Activated CD8-positive, alpha-beta memory T cell treated with anti-CD3 and anti-CD28 coated beads, Interleukin-2, amount 10 ng/mL, durations not matched to agents 7 days and 5 days (primary cell): ENCODE results near the gene IFNLR1. TPM values are rescaled to one million over a fixed set of nuclear protein-coding genes. Genes with fewer than 3 reads are reported as not detected.

Experiments
- ATAC-seq: fragments of 150-1000 bp; cut with Tn5 transposase; one replicate; pipeline ENCODE4 v1.10.0; 2021; ENCODE audit warnings: moderate library complexity
- CTCF ChIA-PET: fragments of 350-600 bp; sonication (Branson Sonifier 250); formaldehyde crosslinking; loops from one replicate; lab custom pipeline; 2021; ENCODE audit warnings: antibody characterized with exemption; lab: Charles Lee
- DNase-seq: peaks from one replicate; pipeline ENCODE4 v3.0.0-alpha.2; 2020
- H3K27ac Mint-ChIP-seq: one replicate; pipeline ENCODE4 v1.8.0; 2021; ENCODE audit warnings: mild to moderate bottlenecking, mixed read lengths
- H3K27me3 Mint-ChIP-seq: one replicate; pipeline ENCODE4 v1.8.0; 2021; ENCODE audit warnings: mixed read lengths
- H3K36me3 Mint-ChIP-seq: one replicate; pipeline ENCODE4 v1.8.0; 2021; ENCODE audit warnings: mild to moderate bottlenecking, mixed read lengths
- H3K4me1 Mint-ChIP-seq: one replicate; pipeline ENCODE4 v1.8.0; 2021; ENCODE audit warnings: mixed read lengths
- H3K4me3 Mint-ChIP-seq: one replicate; pipeline ENCODE4 v1.8.0; 2021; ENCODE audit warnings: mild to moderate bottlenecking, moderate library complexity, mixed read lengths
- H3K9me3 Mint-ChIP-seq: one replicate; pipeline ENCODE4 v1.8.0; 2022; ENCODE audit warnings: low read depth, mixed read lengths
- total RNA-seq, 2 experiments: library from RNA; stranded (reverse); gene quantifications; one replicate each; pipeline ENCODE4 v1.2.3, GENCODE V29; 2021

The IFNLR1 gene
- total RNA-seq, 2 experiments from 2014 or later, result 6.8 to 6.9 TPM

GRCh38 chr1:24168245-24168644, 18.8 kb downstream of the IFNLR1 start:
- CTCF ChIA-PET, result interaction anchor here (1.7 to 3.5 kb wide), 3 partner anchors 18 to 226 kb away, joined by 4 to 12 read pairs (median 5); no protein-coding TSS in a partner anchor
- Mint-ChIP-seq H3K4me1 (no peaks in the 10 kb centered on the region), H3K27me3 (no peaks in the 10 kb centered on the region), H3K4me3 (no peak overlapping the region), H3K9me3 (no peaks in the 10 kb centered on the region), H3K27ac (no peak overlapping the region), H3K36me3 (peaks cover 12% of the 10 kb centered on the region)
- DNase-seq (no peak), ATAC-seq (no peak)

GRCh38 chr1:24167008-24167407, 20.1 kb downstream of the IFNLR1 start:
- H3K27me3 Mint-ChIP-seq, result no peaks in the 10 kb centered on the region
- no peak for DNase-seq
- H3K4me3 Mint-ChIP-seq, result no peak overlapping the region
- H3K4me1 Mint-ChIP-seq, result no peaks in the 10 kb centered on the region
- CTCF ChIA-PET, result interaction anchor here (3.5 kb wide), 1 partner anchor 17 kb away, joined by 12 read pairs; no protein-coding TSS in a partner anchor
- H3K27ac Mint-ChIP-seq, result no peak overlapping the region
- H3K9me3 Mint-ChIP-seq, result no peaks in the 10 kb centered on the region
- no peak for ATAC-seq
- H3K36me3 Mint-ChIP-seq, result peaks cover 10% of the 10 kb centered on the region

GRCh38 chr1:24165500-24165899, 21.6 kb downstream of the IFNLR1 start:
- peaks cover 10% of the 10 kb centered on the region for H3K36me3 Mint-ChIP-seq
- DNase-seq (no peak), ATAC-seq (no peak)
- H3K4me1 Mint-ChIP-seq, result no peaks in the 10 kb centered on the region
- H3K9me3 Mint-ChIP-seq, result no peaks in the 10 kb centered on the region
- no peak overlapping the region for H3K27ac Mint-ChIP-seq
- H3K27me3 Mint-ChIP-seq, result no peaks in the 10 kb centered on the region
- CTCF ChIA-PET, result interaction anchor here (1.0 to 1.4 kb wide), 2 partner anchors 11 to 15 kb away, joined by 3 to 4 read pairs; no protein-coding TSS in a partner anchor
- no peak overlapping the region for H3K4me3 Mint-ChIP-seq

- Mint-ChIP-seq H3K27ac (no peak overlapping the region), H3K4me1 (no peaks in the 10 kb centered on the region), H3K9me3 (no peaks in the 10 kb centered on the region), H3K4me3 (no peak overlapping the region), H3K36me3 (peaks cover 10% of the 10 kb centered on the region), H3K27me3 (no peaks in the 10 kb centered on the region)
- CTCF ChIA-PET, result interaction anchor here (0.7 to 1.4 kb wide), 2 partner anchors 9 to 423 kb away, joined by 3 read pairs; no protein-coding TSS in a partner anchor
- ATAC-seq (no peak), DNase-seq (no peak)
Measured at GRCh38 chr1:24164004-24164403, 23.1 kb downstream of the IFNLR1 start.

- Mint-ChIP-seq H3K27ac (no peak overlapping the region), H3K9me3 (no peaks in the 10 kb centered on the region), H3K4me3 (no peak overlapping the region), H3K36me3 (peaks cover 10% of the 10 kb centered on the region), H3K27me3 (no peaks in the 10 kb centered on the region), H3K4me1 (no peaks in the 10 kb centered on the region)
- no peak for DNase-seq
- ATAC-seq, result no peak
- CTCF ChIA-PET, result interaction anchor here (1.8 kb wide), 1 partner anchor 38 kb away, joined by 5 read pairs; no protein-coding TSS in a partner anchor
Measured at GRCh38 chr1:24162201-24162600, 24.9 kb downstream of the IFNLR1 start.

- Mint-ChIP-seq H3K27ac (no peak overlapping the region), H3K4me1 (no peaks in the 10 kb centered on the region), H3K4me3 (no peak overlapping the region), H3K9me3 (no peaks in the 10 kb centered on the region), H3K27me3 (no peaks in the 10 kb centered on the region), H3K36me3 (peaks cover 10% of the 10 kb centered on the region)
- CTCF ChIA-PET, result interaction anchor here (1.1 to 1.8 kb wide), 2 partner anchors 11 to 39 kb away, joined by 5 to 7 read pairs; no protein-coding TSS in a partner anchor
- ATAC-seq (no peak), DNase-seq (no peak)
Measured at GRCh38 chr1:24161270-24161669, 25.8 kb downstream of the IFNLR1 start.

- ATAC-seq (no peak), DNase-seq (no peak)
- Mint-ChIP-seq H3K9me3 (no peaks in the 10 kb centered on the region), H3K27me3 (no peaks in the 10 kb centered on the region), H3K4me1 (no peaks in the 10 kb centered on the region), H3K27ac (no peak overlapping the region), H3K4me3 (no peak overlapping the region), H3K36me3 (no peaks in the 10 kb centered on the region)
- CTCF ChIA-PET, result interaction anchor here (0.7 to 1.7 kb wide), 2 partner anchors 9 to 232 kb away, joined by 4 to 9 read pairs; no protein-coding TSS in a partner anchor
Measured at GRCh38 chr1:24159366-24159765, 27.7 kb downstream of the IFNLR1 start.

GRCh38 chr1:24157918-24158481, 29.1 kb downstream of the IFNLR1 start:
- no peak overlapping the region for H3K4me3 Mint-ChIP-seq
- H3K27me3 Mint-ChIP-seq, result no peaks in the 10 kb centered on the region
- no peaks in the 10 kb centered on the region for H3K36me3 Mint-ChIP-seq
- no peaks in the 10 kb centered on the region for H3K4me1 Mint-ChIP-seq
- DNase-seq (no peak), ATAC-seq (no peak)
- CTCF ChIA-PET, result interaction anchor here (0.6 to 0.9 kb wide), 2 partner anchors 26 to 44 kb away, joined by 3 to 4 read pairs; no protein-coding TSS in a partner anchor
- H3K27ac Mint-ChIP-seq, result no peak overlapping the region
- no peaks in the 10 kb centered on the region for H3K9me3 Mint-ChIP-seq

- H3K36me3 Mint-ChIP-seq, result no peaks in the 10 kb centered on the region
- H3K4me3 Mint-ChIP-seq, result no peak overlapping the region
- H3K27ac Mint-ChIP-seq, result no peak overlapping the region
- DNase-seq (no peak), ATAC-seq (no peak)
- peaks cover under 1% of the 10 kb centered on the region for H3K4me1 Mint-ChIP-seq
- H3K9me3 Mint-ChIP-seq, result no peaks in the 10 kb centered on the region
- H3K27me3 Mint-ChIP-seq, result peaks cover 9% of the 10 kb centered on the region
- CTCF ChIA-PET, result interaction anchor here (1.6 kb wide), 1 partner anchor 43 kb away, joined by 6 read pairs; no protein-coding TSS in a partner anchor
Measured at GRCh38 chr1:24156542-24157260, 30.4 kb downstream of the IFNLR1 start.

- CTCF ChIA-PET, result interaction anchor here (1.0 to 9.0 kb wide), 9 partner anchors 10 to 432 kb away, joined by 3 to 130 read pairs (median 5); partner anchors contain the start of gene IFNLR1
- H3K27ac Mint-ChIP-seq, result no peak overlapping the region
- ATAC-seq, result no peak
- no peak overlapping the region for H3K4me3 Mint-ChIP-seq
- no peak for DNase-seq
- peaks cover 14% of the 10 kb centered on the region for H3K4me1 Mint-ChIP-seq
- peaks cover 19% of the 10 kb centered on the region for H3K27me3 Mint-ChIP-seq
- no peaks in the 10 kb centered on the region for H3K9me3 Mint-ChIP-seq
- no peaks in the 10 kb centered on the region for H3K36me3 Mint-ChIP-seq
Measured at GRCh38 chr1:24155011-24155782, 31.9 kb downstream of the IFNLR1 start.

GRCh38 chr1:24154215-24154614, 32.9 kb downstream of the IFNLR1 start:
- CTCF ChIA-PET, result interaction anchor here (0.5 to 9.0 kb wide), 10 partner anchors 10 to 433 kb away, joined by 3 to 130 read pairs (median 5); partner anchors contain the start of gene IFNLR1
- ATAC-seq, result no peak
- Mint-ChIP-seq H3K4me1 (peaks cover 20% of the 10 kb centered on the region), H3K36me3 (no peaks in the 10 kb centered on the region), H3K27ac (no peak overlapping the region), H3K4me3 (no peak overlapping the region), H3K9me3 (no peaks in the 10 kb centered on the region), H3K27me3 (peaks cover 21% of the 10 kb centered on the region)
- no peak for DNase-seq

- Mint-ChIP-seq H3K4me3 (no peak overlapping the region), H3K27ac (no peak overlapping the region), H3K27me3 (peaks cover 25% of the 10 kb centered on the region), H3K9me3 (no peaks in the 10 kb centered on the region), H3K4me1 (peaks cover 20% of the 10 kb centered on the region), H3K36me3 (no peaks in the 10 kb centered on the region)
- DNase-seq (no peak), ATAC-seq (no peak)
- CTCF ChIA-PET, result interaction anchor here (1.3 to 9.0 kb wide), 6 partner anchors 9 to 434 kb away, joined by 4 to 130 read pairs (median 49); partner anchors contain the start of gene IFNLR1
Measured at GRCh38 chr1:24152631-24153494, 34.2 kb downstream of the IFNLR1 start.
